GM21529 (cell line): ENCODE data around the gene NBAS.

Experiments
- ATAC-seq: cut with Tn5 transposase; IDR thresholded peaks from one replicate; pipeline ENCODE4 v1.9.1; 2021; ENCODE audit not compliant: unreplicated experiment

NBAS gene

DNA sequence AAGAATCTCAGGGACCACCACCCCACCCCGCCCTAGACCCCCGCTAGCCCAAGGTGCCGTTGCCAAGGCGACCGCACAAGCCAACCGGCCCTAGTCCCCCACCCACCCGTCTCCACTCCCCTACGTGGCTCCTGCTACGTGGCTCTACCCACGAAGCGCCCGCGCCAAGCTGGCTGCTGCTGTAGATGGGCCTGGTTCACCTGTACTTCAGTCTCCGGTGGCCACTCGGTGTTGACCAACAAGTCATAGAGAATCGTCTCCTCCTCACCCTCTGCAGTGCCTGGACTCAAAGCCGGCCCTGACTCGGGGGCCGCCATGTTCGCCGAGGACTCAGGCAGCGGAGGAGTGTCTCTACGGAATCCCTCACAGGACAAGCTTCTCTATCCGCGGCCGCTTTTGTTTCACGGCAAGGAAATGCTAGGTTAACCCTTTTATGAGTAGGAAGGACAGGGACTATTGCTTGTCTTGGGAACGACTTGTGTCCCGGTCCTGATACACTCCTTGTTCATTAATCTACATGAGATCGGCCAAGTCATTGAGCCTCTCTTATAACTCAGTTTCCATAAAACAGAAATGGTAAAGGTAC, at the start of gene NBAS:
TSS of gene NBAS (minus strand) at position 347 of the 586 bp plus-strand sequence. CDS start at position 317, 30 bp downstream.
- peak; percentile 89 for ATAC-seq

DNA sequence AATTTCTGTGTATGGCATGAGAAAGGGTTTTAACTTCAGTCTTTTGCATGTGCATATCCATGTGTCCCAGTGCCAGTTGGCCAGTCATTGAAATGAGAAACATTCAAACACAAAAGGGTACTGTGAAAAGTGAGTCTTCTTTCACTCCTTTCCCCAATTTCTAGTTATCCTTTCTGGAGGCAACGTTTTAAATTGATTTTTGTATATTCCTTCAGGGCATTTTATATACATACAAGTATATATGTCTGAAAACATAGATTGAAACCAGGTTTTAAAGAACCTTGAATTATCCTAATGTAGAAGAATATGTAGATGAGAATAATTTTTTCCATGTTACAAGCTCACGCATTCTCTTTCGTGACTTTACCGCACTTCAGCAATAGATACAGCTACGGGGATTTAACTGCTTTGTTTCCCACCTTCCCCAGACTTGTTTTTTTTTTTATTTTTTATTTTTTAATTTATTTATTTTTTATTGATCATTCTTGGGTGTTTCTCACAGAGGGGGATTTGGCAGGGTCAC, 49.4 kb upstream of the NBAS start:
- ATAC-seq = no peak

DNA sequence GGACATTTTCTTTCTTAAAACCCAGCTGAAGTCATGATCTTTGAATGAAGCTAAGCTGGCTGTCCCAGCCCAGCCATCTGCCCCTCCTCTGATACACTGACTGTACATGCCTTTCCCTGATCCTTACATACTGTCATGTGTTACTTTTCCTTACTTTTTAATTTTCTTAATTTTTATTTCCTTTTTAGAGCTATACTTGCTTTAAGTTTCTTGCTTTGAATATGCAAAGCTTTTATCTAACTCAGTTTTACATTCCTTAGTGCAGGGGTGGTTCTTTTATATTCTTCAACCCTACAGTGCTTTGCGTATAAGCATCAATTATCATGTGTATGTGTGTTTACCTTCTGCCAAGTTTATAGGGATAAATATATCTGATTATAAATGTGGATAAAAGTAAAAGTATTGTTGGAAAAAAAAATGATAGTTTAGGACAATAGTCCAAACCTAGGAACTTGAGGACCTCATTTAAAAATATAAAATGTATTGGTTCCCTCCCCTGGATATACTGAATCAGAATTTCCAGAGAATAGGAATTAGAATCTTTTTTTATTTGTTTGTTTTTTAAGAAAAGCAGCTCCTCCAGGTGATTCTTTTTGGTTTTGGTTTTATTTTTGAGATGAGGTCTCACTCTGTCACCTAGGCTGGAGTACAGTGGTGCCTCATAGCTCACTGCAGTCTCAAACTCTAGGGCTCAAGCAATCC, 48.4 kb upstream of the NBAS start:
- ATAC-seq = no peak

DNA sequence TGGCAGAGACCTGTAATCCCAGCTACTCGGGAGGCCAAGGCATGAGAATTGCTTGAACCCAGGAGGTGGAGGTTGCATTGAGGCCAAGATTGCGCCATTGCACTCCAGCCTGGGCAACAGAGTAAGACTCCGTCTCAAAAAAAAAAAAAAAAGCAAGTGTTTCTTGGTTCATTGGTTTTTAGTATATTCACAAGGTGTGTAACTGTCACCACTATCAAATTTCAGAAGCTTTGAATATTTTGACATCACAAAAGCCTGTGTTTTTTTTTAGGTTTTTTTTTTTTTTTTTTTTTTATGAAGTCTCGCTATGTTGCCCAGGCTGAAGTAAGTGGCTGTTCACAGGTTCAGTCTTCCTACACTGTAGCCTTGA, 47.2 kb upstream of the NBAS start:
- no peak for ATAC-seq

DNA sequence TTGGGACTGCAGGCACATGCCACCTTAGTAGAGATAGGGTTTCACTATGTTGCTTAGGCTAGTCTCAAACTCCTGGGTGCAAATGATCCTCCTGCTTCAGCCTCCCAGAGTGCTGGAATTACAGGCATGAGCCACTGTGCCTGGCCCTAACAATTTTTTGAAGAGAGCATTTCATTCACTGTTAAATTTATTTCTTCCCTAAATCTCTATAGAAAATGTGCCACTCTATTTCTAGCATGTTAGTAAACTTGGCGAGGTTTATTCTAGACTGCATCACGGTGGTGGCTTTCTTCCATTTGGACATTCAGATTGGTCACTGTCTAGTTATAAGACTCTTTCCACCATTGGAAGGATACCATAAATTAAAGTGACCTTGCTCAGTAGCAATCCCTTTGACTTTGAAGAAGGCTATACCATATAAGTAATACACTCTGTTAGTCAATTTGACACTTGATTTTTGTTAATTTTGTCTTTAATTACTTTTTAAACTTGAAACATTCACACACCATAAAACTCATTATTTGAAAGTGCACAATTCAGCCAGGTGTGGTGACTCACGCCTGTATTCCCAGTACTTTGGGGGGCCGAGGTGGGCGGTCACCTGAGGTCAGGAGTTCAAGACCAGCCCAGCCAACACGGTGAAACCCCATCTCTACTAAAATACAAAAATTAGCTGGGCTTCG, 46.7 kb upstream of the NBAS start:
- no peak for ATAC-seq

DNA sequence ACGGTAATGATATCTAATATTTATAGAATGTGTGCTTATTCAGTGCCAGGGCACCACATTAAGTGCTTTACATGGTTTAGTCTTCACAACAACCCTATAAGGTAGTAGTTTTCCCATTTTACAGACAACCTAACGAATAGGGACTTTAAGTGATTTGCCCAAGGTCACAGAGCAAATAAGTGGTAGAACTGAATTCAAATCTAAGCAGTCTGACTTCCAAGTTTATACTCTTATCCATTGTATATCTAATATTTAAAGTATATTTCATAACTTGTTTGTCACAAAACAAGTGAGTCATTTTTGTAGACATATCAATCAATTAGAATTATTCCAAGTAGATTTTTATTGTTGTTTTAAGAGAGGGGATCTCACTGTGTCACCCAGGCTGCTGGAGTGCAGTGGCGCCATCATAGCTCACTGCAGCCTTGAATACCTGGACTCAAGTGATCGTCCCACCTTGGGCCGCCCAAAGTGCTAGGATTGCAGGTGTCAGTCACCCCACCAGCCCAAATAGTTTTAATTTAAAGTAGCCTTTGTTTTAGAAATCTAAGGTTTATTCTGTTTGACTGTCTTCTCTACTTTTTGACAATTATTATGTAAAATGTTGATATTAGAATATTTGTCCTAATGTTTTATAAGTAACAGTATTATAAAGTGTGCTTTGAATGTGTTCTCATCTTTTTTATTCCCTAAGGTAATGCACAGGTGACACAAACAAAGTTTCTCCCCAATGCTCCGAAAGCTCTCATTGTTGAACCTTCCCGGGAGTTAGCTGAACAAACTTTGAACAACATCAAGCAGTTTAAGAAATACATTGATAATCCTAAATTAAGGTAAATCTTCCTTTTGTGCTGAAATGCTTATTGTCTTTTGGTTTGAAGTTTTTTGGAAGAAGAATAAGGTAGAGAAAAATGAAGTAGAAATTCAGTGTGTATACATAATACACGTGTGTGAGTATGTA, 45.6 kb upstream of the NBAS start:
- ATAC-seq = no peak

DNA sequence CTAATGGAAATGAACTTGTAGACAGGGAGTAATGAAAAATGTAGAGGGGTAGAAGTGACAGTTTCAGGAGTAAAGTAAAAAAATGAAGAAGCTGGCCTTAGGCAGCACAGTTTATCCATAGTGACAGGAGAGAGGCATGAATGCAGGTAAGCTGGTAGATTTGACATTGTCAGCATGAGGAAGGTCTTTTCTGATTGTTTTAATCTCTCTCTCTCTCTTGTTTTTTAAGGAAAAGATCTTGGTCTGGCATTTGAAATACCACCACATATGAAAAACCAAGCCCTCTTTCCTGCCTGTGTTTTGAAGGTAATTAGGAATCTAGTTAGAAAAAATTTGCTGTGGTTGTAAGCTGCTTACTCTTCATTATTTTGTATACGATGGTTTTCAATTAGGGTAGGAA, 44.6 kb upstream of the NBAS start:
- ATAC-seq = no peak

DNA sequence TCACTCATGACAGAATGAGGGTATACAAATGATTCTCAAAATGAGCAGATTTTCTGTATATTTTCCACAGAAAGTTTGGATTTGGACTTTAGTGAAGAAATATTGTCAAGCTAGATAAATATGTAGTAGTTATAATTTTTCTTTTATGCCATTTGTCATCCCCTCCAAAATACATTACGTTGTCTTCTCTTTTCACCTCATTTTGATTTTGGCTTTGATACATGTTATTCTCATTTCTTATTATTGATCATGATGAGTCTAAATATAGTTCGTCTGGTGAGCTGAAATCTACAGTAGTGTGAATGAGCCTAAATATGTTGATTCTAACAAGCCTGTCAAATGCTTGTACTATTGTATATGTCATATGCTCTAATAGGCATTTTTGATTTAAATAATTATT, 42.8 kb upstream of the NBAS start:
- no peak for ATAC-seq

DNA sequence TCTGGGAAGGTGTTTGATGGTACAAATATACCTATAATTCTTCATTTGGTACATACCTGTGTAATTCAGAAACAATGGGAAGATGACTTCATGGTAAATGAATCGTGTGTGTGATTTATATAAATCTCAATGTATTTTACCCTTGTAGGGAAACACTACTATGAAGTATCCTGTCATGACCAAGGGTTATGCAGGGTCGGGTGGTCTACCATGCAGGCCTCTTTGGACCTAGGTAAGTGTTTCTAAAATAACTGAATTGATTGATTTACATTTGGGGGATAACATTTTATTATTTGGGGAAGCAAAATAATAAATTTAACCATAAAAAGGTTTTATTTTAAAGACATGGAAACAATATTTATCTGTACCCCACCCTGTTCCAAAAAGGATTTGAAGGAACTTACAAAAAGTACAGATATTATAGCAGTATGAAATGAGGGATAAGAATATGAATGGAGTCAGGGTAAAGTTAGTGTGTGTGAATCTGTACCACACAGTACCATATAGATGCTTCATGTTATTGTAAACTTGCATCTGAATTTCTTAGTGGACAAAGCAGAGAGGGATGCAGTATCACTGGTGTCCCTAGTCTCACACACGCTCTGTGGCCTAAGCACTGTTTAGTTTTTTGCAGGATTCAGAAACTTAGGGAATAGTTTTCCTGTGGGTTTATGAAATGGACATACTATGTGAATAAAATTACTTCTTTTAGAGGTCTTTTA, 42.1 kb upstream of the NBAS start:
- ATAC-seq = no peak

DNA sequence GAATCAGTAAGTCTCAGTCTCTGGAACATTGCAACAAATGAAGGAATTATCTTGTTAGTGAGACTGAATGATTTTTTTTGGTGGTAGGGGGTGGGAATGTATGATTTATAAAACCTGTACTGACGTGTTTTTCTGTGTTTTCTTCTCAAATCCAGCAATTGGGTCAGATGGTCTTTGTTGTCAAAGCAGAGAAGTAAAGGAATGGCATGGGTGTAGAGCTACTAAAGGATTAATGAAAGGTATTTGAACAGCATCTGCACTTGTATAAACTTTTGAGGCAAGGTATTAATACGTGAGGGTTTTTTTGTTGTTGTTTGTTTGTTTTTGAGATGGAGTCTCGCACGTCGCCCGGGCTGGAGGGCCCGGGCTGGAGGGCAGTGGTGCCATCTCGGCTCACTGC, 41.3 kb upstream of the NBAS start:
- no peak for ATAC-seq

DNA sequence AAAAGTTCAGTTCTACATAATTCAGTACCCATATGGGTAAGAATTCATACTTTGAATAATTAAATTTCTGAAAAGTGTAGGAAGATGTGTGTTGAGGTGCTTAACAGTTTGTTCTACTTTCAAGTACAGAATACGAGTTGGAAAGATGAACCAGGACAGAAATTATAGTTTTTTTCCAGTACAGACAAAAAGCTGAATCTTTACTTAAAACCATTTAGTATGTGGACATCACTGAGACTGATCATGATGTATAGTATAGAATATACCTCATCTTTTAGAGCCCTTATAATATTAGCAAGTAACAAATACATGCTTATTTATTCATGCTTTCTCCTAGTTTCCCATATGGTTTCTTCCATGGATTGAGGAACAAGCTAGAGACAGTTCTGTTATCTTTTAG, 40.5 kb upstream of the NBAS start:
- no peak for ATAC-seq

DNA sequence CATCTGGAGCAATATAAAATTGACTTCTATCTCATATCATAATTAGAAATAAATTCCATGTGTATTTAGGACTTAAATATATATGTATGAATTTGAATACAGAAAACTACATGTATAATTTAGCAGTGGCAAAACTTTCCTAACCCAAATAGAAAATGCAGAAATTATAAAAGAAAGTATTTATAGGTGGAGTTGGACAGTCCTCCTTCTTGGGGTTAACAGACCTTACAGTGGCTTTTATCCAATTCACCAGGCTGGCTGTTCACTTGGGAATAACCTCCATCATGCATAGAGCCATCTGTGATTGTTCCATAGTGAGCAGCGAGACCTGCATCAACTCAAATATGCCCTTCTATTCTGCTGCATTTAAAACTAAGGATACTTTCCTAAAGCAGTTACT, 38.9 kb upstream of the NBAS start:
- ATAC-seq = no peak

DNA sequence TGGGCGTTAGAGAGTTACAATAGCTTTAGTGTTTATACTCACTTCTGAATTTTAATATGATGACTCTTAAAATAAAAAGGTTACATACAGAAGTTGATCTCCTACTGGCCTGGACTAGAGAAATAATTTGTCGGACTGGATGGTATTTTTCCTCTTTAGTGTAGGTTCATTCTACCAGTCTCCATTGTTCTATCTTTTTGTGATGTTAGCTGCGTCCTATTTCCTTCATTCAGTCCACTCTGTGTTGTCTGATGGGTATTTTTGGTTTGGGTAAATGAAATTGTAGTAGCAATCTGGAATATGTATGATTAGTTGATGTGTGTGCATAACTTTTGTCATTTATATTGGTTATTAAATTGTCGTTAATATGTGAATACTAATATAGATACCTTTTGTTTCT, 35.8 kb upstream of the NBAS start:
- no peak for ATAC-seq

DNA sequence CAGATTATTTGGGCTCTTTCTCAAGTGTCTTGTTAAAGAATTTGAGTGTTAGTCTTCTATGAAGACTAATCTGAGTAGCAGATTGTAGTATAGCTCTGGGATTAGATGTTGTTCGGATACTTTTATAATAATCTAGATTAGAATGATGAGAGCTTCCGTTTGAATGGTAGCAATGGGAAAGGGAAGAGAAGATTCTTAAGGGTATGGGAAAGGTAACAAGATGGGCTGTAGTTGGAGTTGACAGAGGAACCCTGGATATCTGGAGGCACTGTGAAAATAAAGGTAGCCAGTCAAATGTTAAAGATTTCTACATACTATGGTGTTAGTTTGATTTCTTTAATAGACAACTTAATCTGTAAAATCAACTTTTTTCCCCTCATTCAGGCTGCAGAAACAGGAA, 35.2 kb upstream of the NBAS start:
- no peak for ATAC-seq

DNA sequence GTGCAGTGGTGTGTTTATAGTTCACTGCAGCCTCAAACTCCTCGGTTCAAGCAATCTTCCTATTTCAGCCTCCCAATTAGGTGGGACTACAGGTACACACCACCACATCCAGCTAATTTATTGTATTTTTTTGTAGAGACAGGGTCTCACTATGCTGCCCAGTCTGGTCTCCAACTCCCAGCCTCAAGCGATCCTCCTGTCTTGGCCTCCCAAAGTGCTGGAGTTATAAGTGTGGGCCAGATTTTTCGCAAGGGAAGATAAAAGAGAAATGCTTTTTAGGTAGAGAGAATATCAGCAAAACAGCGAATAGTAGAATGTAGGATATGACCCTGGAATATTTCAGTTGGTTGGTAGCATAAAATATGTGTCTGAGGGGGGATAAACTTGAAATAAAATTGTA, 34.8 kb upstream of the NBAS start:
- no peak for ATAC-seq

DNA sequence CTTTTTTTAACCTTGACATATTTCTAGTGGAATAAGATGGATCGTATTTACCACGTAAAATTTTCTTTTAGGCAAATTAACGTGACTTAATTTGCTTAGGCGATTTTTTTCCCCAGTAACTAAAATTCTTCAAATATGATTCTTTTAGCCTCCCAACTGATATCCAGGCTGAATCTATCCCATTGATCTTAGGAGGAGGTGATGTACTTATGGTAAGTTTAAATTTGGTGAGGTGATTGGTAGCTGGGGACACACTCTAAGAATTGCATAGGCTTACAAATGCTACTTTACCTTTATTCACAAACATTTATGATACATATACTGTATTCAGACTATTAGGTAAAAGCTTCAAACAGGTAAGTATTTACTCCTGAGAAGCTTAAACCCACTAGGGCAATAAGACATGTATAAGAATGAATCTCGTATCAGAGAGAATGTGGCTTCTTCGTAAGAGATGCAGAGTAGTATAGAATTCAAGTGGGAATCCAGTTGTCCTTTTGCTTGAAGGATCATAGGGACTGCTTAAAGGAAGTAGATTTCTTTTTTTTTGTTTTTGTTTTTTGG, 34.3 kb upstream of the NBAS start:
- ATAC-seq = no peak

DNA sequence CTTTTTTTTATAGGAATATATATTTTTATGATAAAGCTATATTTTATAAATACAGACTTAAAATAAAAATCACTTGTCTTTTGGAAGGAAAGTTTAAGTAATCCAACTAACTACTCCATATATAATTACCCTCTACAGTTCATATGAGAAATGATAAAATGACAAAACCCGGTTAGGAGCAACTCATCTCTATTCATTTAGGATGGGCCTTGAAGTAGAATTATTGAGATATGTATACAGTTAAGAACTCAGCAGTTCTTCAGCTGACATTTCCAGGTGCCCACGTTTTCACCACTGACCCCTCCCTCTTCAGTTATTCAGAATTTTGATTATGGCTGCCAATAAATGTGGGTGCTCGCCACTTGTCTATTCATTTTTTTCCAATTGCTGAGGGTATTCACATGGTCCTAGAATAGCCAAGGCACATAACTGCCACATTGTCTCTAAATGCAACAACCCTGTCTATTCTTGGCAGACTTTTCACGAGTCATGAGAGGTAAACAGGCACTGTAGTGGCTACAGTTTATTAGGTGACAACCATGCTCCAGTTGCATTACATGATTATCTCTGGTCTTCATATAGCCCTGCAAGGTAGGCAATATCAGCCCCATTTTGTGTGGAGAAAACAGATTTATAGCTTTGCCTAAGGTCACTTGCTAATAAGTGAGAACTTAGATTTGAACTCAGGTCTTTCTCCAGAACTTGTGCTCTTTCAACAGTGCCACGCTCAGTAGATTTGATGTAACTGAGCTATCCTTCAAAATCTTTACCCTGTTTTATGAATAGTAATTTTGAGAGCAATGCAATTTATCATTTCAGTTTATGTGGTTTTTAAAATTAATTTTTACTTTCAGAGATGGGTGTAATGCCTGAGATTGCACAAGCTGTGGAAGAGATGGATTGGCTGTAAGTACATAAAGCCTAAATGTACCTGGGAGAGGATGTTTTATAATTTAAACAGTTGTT, 33.4 kb upstream of the NBAS start:
- ATAC-seq = no peak

DNA sequence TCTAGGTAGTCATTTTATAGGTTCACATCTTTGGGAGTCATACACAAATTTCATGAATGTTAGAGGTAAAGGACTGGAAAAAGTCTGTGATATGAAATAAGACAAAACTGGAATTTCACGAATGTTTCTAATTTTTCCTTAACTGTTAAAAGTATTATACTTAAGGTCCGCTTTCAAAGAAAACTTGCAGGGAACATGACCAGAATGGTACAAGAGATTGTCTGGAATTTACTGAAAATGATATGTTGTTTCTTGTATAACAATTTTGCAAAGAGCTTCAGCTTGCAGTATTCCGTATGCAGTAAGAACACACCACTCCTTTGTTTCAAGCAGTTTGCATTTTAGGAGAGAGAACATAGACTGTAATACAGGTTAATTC, 32.2 kb upstream of the NBAS start:
- no peak for ATAC-seq
